Left ventricle myocardium inferior (tissue), 1 donor: Measurements from ENCODE around the gene CNTNAP2. TPM values are rescaled to one million over a fixed set of nuclear protein-coding genes. Genes with fewer than 3 reads are reported as not detected.

Experiments used
- DNase-seq: peaks from one replicate; pipeline ENCODE4 v3.0.0-alpha.2; 2020
- H3K27ac ChIP-seq: fragments of 200-600 bp; replicated peaks from 2 replicates; pipeline ENCODE4 v1.8.0; 2021
- H3K27me3 ChIP-seq: fragments of 200-600 bp; 2 replicates; pipeline ENCODE4 v1.8.0; 2021; ENCODE audit warnings: low read depth
- H3K36me3 ChIP-seq: fragments of 200-600 bp; 2 replicates; pipeline ENCODE4 v1.8.0; 2021
- H3K4me1 ChIP-seq: fragments of 200-600 bp; 2 replicates; pipeline ENCODE4 v1.8.0; 2021
- H3K4me3 ChIP-seq: fragments of 200-600 bp; 2 replicates; pipeline ENCODE4 v1.8.0; 2021; ENCODE audit warnings: mild to moderate bottlenecking, moderate library complexity
- H3K9me3 ChIP-seq: fragments of 200-600 bp; replicated peaks from 2 replicates; pipeline ENCODE4 v1.8.0; 2021
- intact Hi-C: fragments of 100-400 bp; cut with micrococcal nuclease; formaldehyde crosslinking; loops from one replicate; pipeline ENCODE4 v1.11.0; 2022
- microRNA-seq: library from miRNA; unstranded; fragments of <30 nt; microRNA quantifications from one replicate; pipeline ENCODE4 v1.2.0, GENCODE V29; 2020
- total RNA-seq: library from RNA; stranded (reverse); fragmentation: NEBNext Ultra II Directional; extraction: Animal tissue kit (Norgen Biotek cat#: 25700); gene quantifications from one replicate; pipeline ENCODE4 v1.2.1, GENCODE V29; 2021
- TF ChIP-seq, protein P1 (sequence below): fragments of 200-600 bp; IDR thresholded peaks from 2 replicates; pipeline ENCODE4 v1.8.0; 2021; ENCODE audit warnings: antibody characterized with exemption, mild to moderate bottlenecking, borderline replicate concordance
- donor health status: DM: no; HTN: yes; CAD: no; lungs with severe emphysema.

Gene CNTNAP2
- total RNA-seq, 1 donor from 2014 or later: 0.99 TPM

DNA sequence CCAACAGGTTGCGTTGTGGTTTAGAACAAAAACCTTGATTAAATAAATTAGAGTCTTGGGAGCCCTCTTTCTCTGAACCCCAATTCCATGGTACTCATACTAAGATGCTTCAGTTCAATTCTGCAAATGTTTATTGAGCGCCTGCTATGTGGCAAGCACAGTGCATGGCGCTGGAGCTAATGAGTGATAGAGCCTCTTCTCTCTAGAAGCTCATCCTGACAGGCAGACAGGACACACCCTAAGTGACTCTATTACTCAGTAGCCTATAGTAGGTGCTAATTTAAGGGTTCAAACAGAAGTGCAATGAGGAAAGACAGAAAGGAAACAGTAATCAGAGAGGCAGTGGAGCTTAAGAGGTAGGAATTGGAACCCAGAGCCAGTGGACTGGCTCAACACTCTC lies 2349.5 kb downstream of the CNTNAP2 start:
- H3K36me3 ChIP-seq: no peaks in the 10 kb centered on the region
- DNase-seq: no peak

DNA sequence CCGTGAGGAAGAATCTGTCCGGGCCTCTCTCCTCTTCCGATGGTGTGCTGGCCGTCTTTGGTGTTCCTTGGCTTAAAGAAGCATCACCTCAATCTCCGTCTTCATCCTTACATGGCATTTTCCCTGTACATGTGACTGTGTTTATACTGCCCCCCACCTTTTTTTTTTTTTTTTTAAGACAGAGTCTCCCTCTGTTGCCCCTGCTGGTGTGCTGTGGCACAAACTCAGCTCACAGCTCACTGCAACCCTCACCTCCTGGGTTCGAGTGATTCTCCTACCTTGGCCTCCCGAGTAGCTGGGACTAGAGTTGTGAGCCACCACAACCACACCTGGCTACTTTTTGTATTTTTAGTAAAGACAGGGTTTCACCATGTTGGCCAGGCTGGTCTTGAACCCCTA lies 2352.1 kb downstream of the CNTNAP2 start:
- TF ChIP-seq, protein P1, sequence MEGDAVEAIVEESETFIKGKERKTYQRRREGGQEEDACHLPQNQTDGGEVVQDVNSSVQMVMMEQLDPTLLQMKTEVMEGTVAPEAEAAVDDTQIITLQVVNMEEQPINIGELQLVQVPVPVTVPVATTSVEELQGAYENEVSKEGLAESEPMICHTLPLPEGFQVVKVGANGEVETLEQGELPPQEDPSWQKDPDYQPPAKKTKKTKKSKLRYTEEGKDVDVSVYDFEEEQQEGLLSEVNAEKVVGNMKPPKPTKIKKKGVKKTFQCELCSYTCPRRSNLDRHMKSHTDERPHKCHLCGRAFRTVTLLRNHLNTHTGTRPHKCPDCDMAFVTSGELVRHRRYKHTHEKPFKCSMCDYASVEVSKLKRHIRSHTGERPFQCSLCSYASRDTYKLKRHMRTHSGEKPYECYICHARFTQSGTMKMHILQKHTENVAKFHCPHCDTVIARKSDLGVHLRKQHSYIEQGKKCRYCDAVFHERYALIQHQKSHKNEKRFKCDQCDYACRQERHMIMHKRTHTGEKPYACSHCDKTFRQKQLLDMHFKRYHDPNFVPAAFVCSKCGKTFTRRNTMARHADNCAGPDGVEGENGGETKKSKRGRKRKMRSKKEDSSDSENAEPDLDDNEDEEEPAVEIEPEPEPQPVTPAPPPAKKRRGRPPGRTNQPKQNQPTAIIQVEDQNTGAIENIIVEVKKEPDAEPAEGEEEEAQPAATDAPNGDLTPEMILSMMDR: no peak
- Histone ChIP-seq H3K27ac (no peak overlapping the region), H3K9me3 (no peaks in the 10 kb centered on the region), H3K4me3 (no peak overlapping the region), H3K4me1 (no peaks in the 10 kb centered on the region), H3K36me3 (no peaks in the 10 kb centered on the region), H3K27me3 (peaks cover 33% of the 10 kb centered on the region)
- no peak for DNase-seq
- intact Hi-C loops: no loop called here

More for the DNA sequence above, 2349.5 kb downstream of the CNTNAP2 start:
- Histone ChIP-seq H3K4me1 (no peaks in the 10 kb centered on the region), H3K27me3 (peaks cover 17% of the 10 kb centered on the region), H3K9me3 (peaks cover 4% of the 10 kb centered on the region), H3K27ac (no peak overlapping the region), H3K4me3 (no peak overlapping the region)
- TF ChIP-seq, protein P1: no peak
- intact Hi-C loops: no loop called here

Small RNAs within 50 kb of the gene (microRNA-seq; reads per million reads assigned to microRNA genes)
- not detected for gene MIR548F4
